Renal cortex interstitium (tissue), 11 donors: ENCODE measurements around the gene RFTN1. TPM values are rescaled to one million over a fixed set of nuclear protein-coding genes. Genes with fewer than 3 reads are reported as not detected.
"Not testable (repeated sequence)": the region's sequence is repeated elsewhere in the genome, so short reads cannot be mapped to it uniquely, and the experiment has no call there.

Experiments
- DNase-seq, 11 donors: peaks; one replicate each; pipeline ENCODE4 v3.0.0-alpha.2; 2013; ENCODE audit warnings: low read depth in 9 of 11, low spot score in 4 of 11; ENCODE audit errors: extremely low read depth in 1 of 11
- polyA plus RNA-seq, 3 donors: library from polyadenylated mRNA; unstranded; fragments of 120-200 nt; gene quantifications; one replicate each; pipeline ENCODE4 v1.2.1, GENCODE V29; 2013; ENCODE audit not compliant: insufficient read length in 3 of 3

The RFTN1 gene
- polyA plus RNA-seq, 3 donors, result 26.4 to 35.6 (median 35.4) TPM

DNA sequence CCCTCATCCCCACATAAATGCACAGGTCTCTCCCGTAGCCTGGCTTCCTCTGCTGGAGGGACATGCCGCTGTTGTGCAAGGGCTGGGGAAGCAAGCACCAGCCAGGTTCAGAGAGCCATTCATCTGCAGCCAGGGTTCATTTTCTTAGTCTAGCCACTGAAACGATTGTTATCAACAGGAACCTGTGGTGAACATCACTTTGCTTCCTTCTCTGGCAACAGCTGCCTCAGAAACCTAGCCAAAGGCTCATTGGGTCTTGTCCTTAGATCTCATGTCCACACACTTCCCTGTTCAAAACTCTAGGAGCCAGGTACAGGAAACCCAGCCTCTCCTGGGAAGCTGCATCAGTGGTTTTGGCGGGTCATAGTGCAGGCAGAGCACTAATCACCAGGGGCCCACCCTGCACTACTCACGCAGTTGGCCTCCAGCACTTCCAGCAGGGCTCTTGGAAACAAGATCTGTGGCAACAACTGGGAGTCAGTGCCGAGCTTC is 201.5 kb downstream of the RFTN1 start:
- no peak for DNase-seq

DNA sequence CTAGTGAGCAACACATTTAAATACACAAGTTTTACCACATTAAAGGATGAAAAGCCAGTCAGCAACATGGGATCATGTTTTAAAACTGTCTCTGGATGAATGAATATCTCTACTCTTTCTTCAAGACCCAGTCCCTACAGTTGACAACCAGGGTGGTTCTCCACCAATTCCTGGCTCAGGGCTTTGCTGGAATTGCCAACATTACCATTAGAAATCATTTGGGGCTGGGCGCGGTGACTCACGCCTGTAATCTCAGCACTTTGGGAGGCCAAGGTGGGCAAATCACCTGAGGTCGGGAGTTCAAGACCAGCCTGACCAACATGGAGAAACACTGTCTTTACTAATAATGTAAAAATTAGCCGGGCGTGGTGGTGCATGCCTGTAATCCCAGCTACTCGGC is 203.0 kb downstream of the RFTN1 start:
- not testable (repeated sequence) for DNase-seq

DNA sequence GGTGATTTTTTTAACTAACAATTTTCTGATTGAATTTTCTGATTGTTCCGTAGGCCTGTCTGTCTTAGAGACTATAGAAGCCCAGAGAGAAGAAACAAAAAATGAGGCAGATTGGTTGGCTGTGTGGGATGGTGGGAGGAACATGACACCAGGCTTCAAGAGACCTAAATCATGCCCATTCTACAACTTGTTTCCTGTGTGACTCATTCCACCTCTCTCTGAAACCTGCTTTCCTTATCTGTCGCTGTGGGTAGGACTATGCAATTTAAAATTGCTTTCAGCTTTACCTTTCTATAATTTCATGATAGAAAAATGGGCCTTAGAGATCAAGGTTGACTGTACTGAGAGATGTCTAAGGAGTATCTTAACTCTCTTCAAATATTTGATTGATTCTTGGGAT is 203.9 kb downstream of the RFTN1 start:
- no peak for DNase-seq

GRCh38 chr3:16308727-16309126 is 204.8 kb downstream of the RFTN1 start:
- DNase-seq, result no peak

GRCh38 chr3:16307832-16308531 is 205.5 kb downstream of the RFTN1 start:
- no peak for DNase-seq

DNA sequence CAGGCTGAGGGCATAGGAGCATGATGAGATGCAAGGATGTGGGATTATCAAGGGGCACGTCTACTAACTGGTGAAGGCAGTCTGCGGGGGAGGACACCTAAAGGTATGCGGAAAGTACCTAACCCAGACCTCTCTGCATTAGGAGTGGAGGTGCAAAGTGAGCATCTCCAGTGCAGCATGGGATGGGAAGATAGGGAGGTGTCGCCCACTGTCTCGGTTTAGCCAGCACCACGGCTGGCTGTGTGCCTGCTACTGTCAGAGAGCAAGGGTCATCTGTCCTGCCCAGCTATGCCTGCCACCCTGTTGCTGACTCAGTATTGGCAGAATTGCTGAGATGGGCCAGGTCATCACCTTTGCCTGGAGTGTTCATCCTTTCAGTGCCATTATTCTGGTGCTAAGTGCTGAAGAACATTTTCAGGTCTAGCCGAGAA is 208.4 kb downstream of the RFTN1 start:
- DNase-seq, result no peak

- no peak for DNase-seq
Measured at GRCh38 chr3:16304061-16305010, 209.2 kb downstream of the RFTN1 start.

- DNase-seq, result no peak
Measured at GRCh38 chr3:16303037-16303575, 210.4 kb downstream of the RFTN1 start.

DNA sequence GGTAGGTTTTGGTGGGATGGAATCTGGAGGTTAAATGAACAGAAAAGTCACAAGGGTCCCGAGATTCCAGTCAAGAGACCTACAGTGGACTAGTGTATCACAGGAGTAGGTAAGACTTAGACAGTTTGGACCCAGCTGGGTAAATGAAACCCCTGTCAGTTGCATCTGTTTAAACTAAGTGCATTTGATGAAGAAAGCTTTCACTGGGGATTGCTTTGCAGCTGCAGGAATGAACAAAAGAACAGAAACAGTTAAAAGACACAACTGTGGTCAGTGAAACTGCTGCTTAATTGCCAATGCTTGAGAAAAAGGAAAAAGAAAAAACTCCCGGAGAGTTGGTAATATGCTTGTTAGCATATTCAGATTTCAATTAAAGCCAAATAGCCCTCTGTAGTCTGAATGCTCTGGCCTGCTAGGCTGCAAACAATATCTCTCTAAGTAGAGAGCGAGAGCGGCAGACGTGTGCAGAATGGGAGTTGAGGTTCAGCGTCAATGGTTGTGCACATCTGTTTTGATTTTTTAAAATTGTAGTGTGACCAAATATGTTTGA is 211.3 kb downstream of the RFTN1 start:
- no peak for DNase-seq

DNA sequence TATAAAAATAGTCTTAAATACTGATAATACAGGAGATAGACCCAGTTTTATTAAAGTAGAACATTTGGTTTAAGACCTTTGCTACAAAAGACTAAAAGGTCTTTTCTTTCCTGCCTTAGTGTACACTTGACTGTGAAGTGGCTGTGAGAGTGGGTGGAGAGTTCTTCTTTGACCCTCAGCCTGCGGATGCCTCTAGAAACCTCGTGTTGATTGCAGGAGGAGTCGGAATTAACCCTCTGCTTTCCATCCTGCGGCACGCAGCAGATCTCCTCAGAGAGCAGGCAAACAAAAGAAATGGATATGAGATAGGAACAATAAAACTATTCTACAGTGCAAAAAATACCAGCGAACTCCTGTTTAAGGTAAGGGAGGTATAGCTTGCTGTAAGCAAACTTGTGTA is 212.0 kb downstream of the RFTN1 start:
- DNase-seq, result no peak

DNA sequence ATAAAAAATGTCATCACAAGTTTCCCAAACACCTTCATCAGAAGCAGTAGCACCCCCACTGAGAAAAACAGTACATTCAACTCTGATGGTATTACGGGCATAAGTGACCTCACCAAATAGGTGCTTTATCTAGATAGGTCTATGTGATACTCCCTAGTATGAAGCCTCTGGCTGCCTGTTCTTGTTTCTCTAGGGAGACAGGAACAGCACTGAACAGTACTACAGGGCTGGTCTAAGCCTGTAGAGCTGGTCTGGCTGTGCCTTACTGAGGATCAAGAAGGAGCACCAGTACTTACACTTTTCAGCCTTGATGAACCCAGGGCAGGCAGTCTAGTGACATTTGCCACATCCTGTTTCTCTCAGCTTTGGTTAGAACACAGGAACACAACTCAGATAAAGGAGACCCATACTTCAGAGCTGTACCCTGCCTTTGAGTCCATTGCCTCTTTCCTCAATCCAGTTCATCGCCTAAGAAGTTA is 212.6 kb downstream of the RFTN1 start:
- DNase-seq, result no peak

DNA sequence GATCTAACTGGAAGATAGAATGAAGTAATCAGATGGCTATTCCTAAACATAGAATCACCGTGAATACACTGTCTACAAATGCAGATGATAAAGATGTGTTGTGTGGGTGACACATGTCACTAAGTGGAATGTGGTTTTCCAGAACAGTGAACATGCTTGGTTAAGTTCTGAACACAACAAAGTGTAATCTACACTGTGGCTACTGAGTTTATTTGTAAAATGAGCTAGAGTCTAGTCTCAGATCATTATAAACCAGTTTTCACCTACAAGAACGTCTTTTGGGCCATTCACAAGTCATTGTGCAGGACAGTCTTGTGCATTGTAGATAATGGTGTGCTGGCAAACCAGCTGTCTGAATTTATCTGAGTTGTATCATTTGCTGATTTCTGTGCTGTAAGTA is 213.2 kb downstream of the RFTN1 start:
- DNase-seq, result no peak

- DNase-seq, result no peak
Measured at GRCh38 chr3:16299746-16300145, 213.8 kb downstream of the RFTN1 start.

DNA sequence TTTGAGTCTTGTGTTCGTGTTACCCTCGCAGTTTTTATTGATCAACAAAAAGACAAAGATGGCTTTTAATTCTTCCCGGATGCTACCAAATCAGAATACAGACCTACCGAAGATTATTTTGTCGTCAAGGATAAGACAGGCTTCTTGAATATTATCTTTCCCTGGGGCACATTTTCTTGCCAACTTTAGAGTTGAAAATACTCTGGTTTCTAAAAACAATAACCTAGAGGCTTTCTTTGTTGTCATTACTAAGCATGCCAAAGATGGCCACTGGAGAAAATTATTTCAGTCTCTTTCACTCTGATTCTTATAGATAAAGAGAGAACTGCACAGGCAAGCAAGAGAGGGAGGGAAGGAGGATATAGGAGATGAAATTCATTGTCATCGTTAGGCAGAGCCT is 214.6 kb downstream of the RFTN1 start:
- DNase-seq, result no peak

DNA sequence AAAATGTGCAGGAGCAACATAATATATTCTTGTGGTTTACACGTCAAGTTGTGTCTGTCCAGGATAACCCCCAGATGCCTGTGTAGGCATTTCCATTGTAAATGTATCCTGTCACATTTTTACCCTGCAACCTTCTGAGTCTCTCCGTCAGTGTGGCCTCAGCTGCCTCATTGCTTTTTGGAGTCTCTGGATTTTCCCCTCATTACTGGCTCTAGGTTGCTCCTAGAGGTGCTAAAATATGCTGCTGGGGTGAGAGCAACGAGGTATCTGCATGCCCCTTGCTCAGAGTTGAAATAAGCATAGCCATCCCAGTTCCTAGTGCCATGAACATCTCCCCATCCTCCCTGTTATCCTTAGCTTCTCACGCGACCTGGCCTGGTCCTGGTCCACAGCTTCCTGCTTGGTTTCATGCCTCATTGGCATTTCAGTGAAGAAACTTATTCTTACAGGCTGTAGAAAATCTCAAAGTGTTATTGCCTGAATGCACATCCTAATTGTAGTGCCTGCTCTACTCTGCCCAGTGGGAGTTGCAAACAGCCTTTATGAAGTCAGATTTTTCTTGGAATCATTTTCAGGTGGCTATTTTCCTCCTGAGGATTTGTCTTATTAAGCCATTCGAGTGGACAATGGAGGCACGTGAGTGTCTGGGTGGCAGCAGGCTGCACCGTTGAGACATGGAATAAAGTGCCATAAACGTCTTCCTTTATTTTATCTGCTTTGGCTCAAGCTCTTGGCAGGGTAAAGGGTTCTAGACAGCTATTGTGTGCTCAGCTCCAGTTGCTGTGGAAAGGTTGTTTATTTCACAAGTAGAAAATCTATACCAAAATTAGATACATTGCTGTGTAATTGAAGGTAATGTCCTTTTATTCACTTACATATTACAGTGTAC is 215.3 kb downstream of the RFTN1 start:
- no peak for DNase-seq

DNA sequence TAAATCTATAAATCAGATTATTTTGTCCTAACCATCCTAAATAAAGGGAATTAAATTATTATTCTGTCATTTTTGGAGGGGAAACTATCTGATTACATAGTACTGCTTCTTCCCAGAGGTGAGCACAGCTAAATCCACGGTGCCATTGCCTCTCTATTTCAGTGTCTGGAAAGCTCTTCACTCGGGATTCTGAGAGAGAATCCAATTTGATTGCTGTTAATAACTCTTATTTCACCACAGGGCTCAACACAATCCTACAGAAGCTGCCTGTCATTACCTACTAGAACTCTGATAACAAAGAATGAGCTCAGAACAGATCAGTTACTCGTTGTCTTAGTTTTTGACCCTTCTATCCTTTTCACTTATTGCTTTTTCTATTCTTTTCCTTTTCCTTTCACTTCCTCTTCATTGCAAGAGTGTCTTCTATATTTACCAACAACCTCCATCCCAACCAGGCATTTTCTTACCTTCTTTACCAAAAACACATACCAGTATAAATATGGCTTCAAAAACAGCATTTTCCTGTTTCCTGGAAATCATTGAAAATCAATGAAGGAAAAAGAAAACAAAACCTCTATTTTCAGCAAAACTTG is 218.1 kb downstream of the RFTN1 start:
- no peak for DNase-seq

DNA sequence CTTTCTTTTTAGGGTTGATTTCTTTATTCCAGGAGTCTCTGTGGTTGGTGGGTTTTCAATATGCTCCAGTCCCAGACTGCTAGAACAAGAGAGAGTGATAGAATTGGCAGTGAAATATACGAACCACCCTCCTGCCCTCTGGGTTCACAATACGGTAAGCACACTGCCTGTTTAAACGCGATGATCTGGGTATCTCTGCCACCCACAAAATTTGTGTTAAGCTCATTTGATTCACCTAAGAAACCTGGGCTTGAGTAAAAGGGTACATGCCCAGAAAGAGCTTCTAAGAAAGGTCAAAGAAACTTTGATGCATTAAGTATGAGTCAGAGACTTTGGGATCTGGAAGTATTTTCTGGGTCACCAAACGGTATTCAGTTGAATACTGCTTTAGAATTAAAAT is 218.7 kb downstream of the RFTN1 start:
- DNase-seq, result no peak

- no peak for DNase-seq
Measured at GRCh38 chr3:16290827-16291196, 222.7 kb downstream of the RFTN1 start.
